ENCODE results near the gene KCNQ1.

Gene KCNQ1

GRCh38 chr11:2521733-2522630, 77.2 kb downstream of the KCNQ1 start:
- H3K27me3 ChIP-seq (ENCODE audit: control insufficient read depth, insufficient read depth, low read length), result no peaks in the 10 kb centered on the region
- no peak overlapping the region for H3K9ac ChIP-seq (ENCODE audit: low read length)
- no peak overlapping the region for H3K27ac ChIP-seq (ENCODE audit: low read depth, low read length)
- no peak overlapping the region for H3K4me3 ChIP-seq (ENCODE audit: low read length)
- no peaks in the 10 kb centered on the region for H3K36me3 ChIP-seq (ENCODE audit: control insufficient read depth, insufficient read depth, low read length)
- H3K4me1 ChIP-seq (ENCODE audit: control insufficient read depth, insufficient read depth, low read length), result no peaks in the 10 kb centered on the region

GRCh38 chr11:2522631-2523255, 77.9 kb downstream of the KCNQ1 start:
- Histone ChIP-seq H3K4me3 (ENCODE audit: low read length) (no peak overlapping the region), H3K36me3 (ENCODE audit: control insufficient read depth, insufficient read depth, low read length) (no peaks in the 10 kb centered on the region), H3K27ac (ENCODE audit: low read depth, low read length) (no peak overlapping the region), H3K27me3 (ENCODE audit: control insufficient read depth, insufficient read depth, low read length) (no peaks in the 10 kb centered on the region), H3K9ac (ENCODE audit: low read length) (no peak overlapping the region), H3K4me1 (ENCODE audit: control insufficient read depth, insufficient read depth, low read length) (no peaks in the 10 kb centered on the region)

- Histone ChIP-seq H3K27ac (ENCODE audit: low read depth, low read length) (no peak overlapping the region), H3K4me1 (ENCODE audit: control insufficient read depth, insufficient read depth, low read length) (no peaks in the 10 kb centered on the region), H3K9ac (ENCODE audit: low read length) (no peak overlapping the region), H3K4me3 (ENCODE audit: low read length) (no peak overlapping the region), H3K27me3 (ENCODE audit: control insufficient read depth, insufficient read depth, low read length) (no peaks in the 10 kb centered on the region), H3K36me3 (ENCODE audit: control insufficient read depth, insufficient read depth, low read length) (no peaks in the 10 kb centered on the region)
Measured at GRCh38 chr11:2523821-2524391, 79.1 kb downstream of the KCNQ1 start.

GRCh38 chr11:2524446-2525165, 79.8 kb downstream of the KCNQ1 start:
- no peaks in the 10 kb centered on the region for H3K27me3 ChIP-seq (ENCODE audit: control insufficient read depth, insufficient read depth, low read length)
- H3K9ac ChIP-seq (ENCODE audit: low read length), result no peak overlapping the region
- H3K36me3 ChIP-seq (ENCODE audit: control insufficient read depth, insufficient read depth, low read length), result no peaks in the 10 kb centered on the region
- H3K4me3 ChIP-seq (ENCODE audit: low read length), result no peak overlapping the region
- H3K4me1 ChIP-seq (ENCODE audit: control insufficient read depth, insufficient read depth, low read length), result no peaks in the 10 kb centered on the region
- no peak overlapping the region for H3K27ac ChIP-seq (ENCODE audit: low read depth, low read length)

- Histone ChIP-seq H3K9ac (ENCODE audit: low read length) (no peak overlapping the region), H3K27ac (ENCODE audit: low read depth, low read length) (no peak overlapping the region)
Measured at GRCh38 chr11:2525166-2525861, 80.5 kb downstream of the KCNQ1 start.

GRCh38 chr11:2525941-2526807, 81.4 kb downstream of the KCNQ1 start:
- Histone ChIP-seq H3K27ac (ENCODE audit: low read depth, low read length) (no peak overlapping the region), H3K9ac (ENCODE audit: low read length) (no peak overlapping the region), H3K4me3 (ENCODE audit: low read length) (no peak overlapping the region)

More at GRCh38 chr11:2525166-2525861, 80.5 kb downstream of the KCNQ1 start:
- Histone ChIP-seq H3K4me1 (ENCODE audit: control insufficient read depth, insufficient read depth, low read length) (no peaks in the 10 kb centered on the region), H3K27me3 (ENCODE audit: control insufficient read depth, insufficient read depth, low read length) (no peaks in the 10 kb centered on the region), H3K4me3 (ENCODE audit: low read length) (no peak overlapping the region), H3K36me3 (ENCODE audit: control insufficient read depth, insufficient read depth, low read length) (no peaks in the 10 kb centered on the region)

GRCh38 chr11:2526808-2527381, 82.1 kb downstream of the KCNQ1 start:
- H3K27me3 ChIP-seq (ENCODE audit: control insufficient read depth, insufficient read depth, low read length), result no peaks in the 10 kb centered on the region
- H3K27ac ChIP-seq (ENCODE audit: low read depth, low read length), result no peak overlapping the region
- H3K4me3 ChIP-seq (ENCODE audit: low read length), result peak overlapping the region; percentile 15
- H3K9ac ChIP-seq (ENCODE audit: low read length), result no peak overlapping the region
- H3K36me3 ChIP-seq (ENCODE audit: control insufficient read depth, insufficient read depth, low read length), result no peaks in the 10 kb centered on the region
- H3K4me1 ChIP-seq (ENCODE audit: control insufficient read depth, insufficient read depth, low read length), result no peaks in the 10 kb centered on the region

More at GRCh38 chr11:2525941-2526807, 81.4 kb downstream of the KCNQ1 start:
- H3K27me3 ChIP-seq (ENCODE audit: control insufficient read depth, insufficient read depth, low read length), result no peaks in the 10 kb centered on the region
- H3K36me3 ChIP-seq (ENCODE audit: control insufficient read depth, insufficient read depth, low read length), result no peaks in the 10 kb centered on the region
- H3K4me1 ChIP-seq (ENCODE audit: control insufficient read depth, insufficient read depth, low read length), result no peaks in the 10 kb centered on the region

GRCh38 chr11:2527621-2528291, 82.9 kb downstream of the KCNQ1 start:
- Histone ChIP-seq H3K4me1 (ENCODE audit: control insufficient read depth, insufficient read depth, low read length) (no peaks in the 10 kb centered on the region), H3K36me3 (ENCODE audit: control insufficient read depth, insufficient read depth, low read length) (no peaks in the 10 kb centered on the region), H3K9ac (ENCODE audit: low read length) (no peak overlapping the region), H3K4me3 (ENCODE audit: low read length) (no peak overlapping the region), H3K27me3 (ENCODE audit: control insufficient read depth, insufficient read depth, low read length) (no peaks in the 10 kb centered on the region), H3K27ac (ENCODE audit: low read depth, low read length) (no peak overlapping the region)

- no peaks in the 10 kb centered on the region for H3K27me3 ChIP-seq (ENCODE audit: control insufficient read depth, insufficient read depth, low read length)
- H3K4me1 ChIP-seq (ENCODE audit: control insufficient read depth, insufficient read depth, low read length), result no peaks in the 10 kb centered on the region
- no peak overlapping the region for H3K27ac ChIP-seq (ENCODE audit: low read depth, low read length)
- H3K4me3 ChIP-seq (ENCODE audit: low read length), result no peak overlapping the region
- no peaks in the 10 kb centered on the region for H3K36me3 ChIP-seq (ENCODE audit: control insufficient read depth, insufficient read depth, low read length)
- no peak overlapping the region for H3K9ac ChIP-seq (ENCODE audit: low read length)
Measured at GRCh38 chr11:2528301-2529050, 83.7 kb downstream of the KCNQ1 start.

GRCh38 chr11:2529173-2529572, 84.4 kb downstream of the KCNQ1 start:
- H3K27ac ChIP-seq (ENCODE audit: low read depth, low read length), result no peak overlapping the region
- H3K36me3 ChIP-seq (ENCODE audit: control insufficient read depth, insufficient read depth, low read length), result no peaks in the 10 kb centered on the region
- no peak overlapping the region for H3K4me3 ChIP-seq (ENCODE audit: low read length)
- H3K9ac ChIP-seq (ENCODE audit: low read length), result no peak overlapping the region
- H3K27me3 ChIP-seq (ENCODE audit: control insufficient read depth, insufficient read depth, low read length), result no peaks in the 10 kb centered on the region
- no peaks in the 10 kb centered on the region for H3K4me1 ChIP-seq (ENCODE audit: control insufficient read depth, insufficient read depth, low read length)
